ENCODE results near the gene MAPK8.

The MAPK8 gene

GRCh38 chr10:48478980-48479811 lies 172.7 kb downstream of the MAPK8 start:
- Histone ChIP-seq H3K36me3 (no peaks in the 10 kb centered on the region), H3K4me3 (ENCODE audit: low read depth, low read length) (no peak overlapping the region), H3K9me3 (no peaks in the 10 kb centered on the region), H3K4me1 (peaks cover 21% of the 10 kb centered on the region), H3K27me3 (no peaks in the 10 kb centered on the region)
- DNase-seq, result no peak
- TF ChIP-seq CTCF (IDR thresholded peaks at IDR 0.05; ENCODE audit: low read depth, low read length), result no peak

GRCh38 chr10:48480397-48481374 lies 174.2 kb downstream of the MAPK8 start:
- DNase-seq, result no peak
- no peak for TF ChIP-seq CTCF (IDR thresholded peaks at IDR 0.05; ENCODE audit: low read depth, low read length)
- Histone ChIP-seq H3K4me3 (ENCODE audit: low read depth, low read length) (no peak overlapping the region), H3K4me1 (peaks cover 19% of the 10 kb centered on the region), H3K27me3 (no peaks in the 10 kb centered on the region), H3K36me3 (no peaks in the 10 kb centered on the region), H3K9me3 (no peaks in the 10 kb centered on the region)

GRCh38 chr10:48481385-48481784 lies 174.9 kb downstream of the MAPK8 start:
- Histone ChIP-seq H3K4me3 (ENCODE audit: low read depth, low read length) (no peak overlapping the region), H3K4me1 (peaks cover 14% of the 10 kb centered on the region), H3K9me3 (no peaks in the 10 kb centered on the region), H3K27me3 (no peaks in the 10 kb centered on the region), H3K36me3 (no peaks in the 10 kb centered on the region)
- TF ChIP-seq CTCF (IDR thresholded peaks at IDR 0.05; ENCODE audit: low read depth, low read length), result no peak
- no peak for DNase-seq

- TF ChIP-seq CTCF (IDR thresholded peaks at IDR 0.05; ENCODE audit: low read depth, low read length), result no peak
- Histone ChIP-seq H3K36me3 (no peaks in the 10 kb centered on the region), H3K4me3 (ENCODE audit: low read depth, low read length) (no peak overlapping the region), H3K9me3 (no peaks in the 10 kb centered on the region), H3K4me1 (peaks cover 6% of the 10 kb centered on the region), H3K27me3 (no peaks in the 10 kb centered on the region)
- DNase-seq, result no peak
Measured at GRCh38 chr10:48482207-48482606, 175.7 kb downstream of the MAPK8 start.

- Histone ChIP-seq H3K36me3 (no peaks in the 10 kb centered on the region), H3K4me3 (ENCODE audit: low read depth, low read length) (no peak overlapping the region), H3K27me3 (no peaks in the 10 kb centered on the region), H3K4me1 (peaks cover 6% of the 10 kb centered on the region; the same call in 1 of the 2 replicates), H3K9me3 (no peaks in the 10 kb centered on the region)
- no peak for DNase-seq
- TF ChIP-seq CTCF (IDR thresholded peaks at IDR 0.05; ENCODE audit: low read depth, low read length), result no peak
Measured at GRCh38 chr10:48484911-48485310, 178.4 kb downstream of the MAPK8 start.

All from BE2C (cell line).